Measurements from ENCODE around the gene POU5F1.
"Not testable (repeated sequence)": the region's sequence is repeated elsewhere in the genome, so short reads cannot be mapped to it uniquely, and the experiment has no call there.

The POU5F1 gene

GRCh38 chr6:31170600-31170881 is at the start of gene POU5F1:
Gene POU5F1, minus strand, starts transcription at chr6:31170682. Its CDS starts 62 bp downstream, at chr6:31170620.
- DNase-seq (ENCODE audit: low spot score), result no peak

GRCh38 chr6:31216208-31216898 is 45.9 kb upstream of the POU5F1 start:
- DNase-seq (ENCODE audit: low spot score), result no peak

GRCh38 chr6:31215216-31215615 is 44.7 kb upstream of the POU5F1 start:
- not testable (repeated sequence) for DNase-seq (ENCODE audit: low spot score)

- DNase-seq (ENCODE audit: low spot score), result no peak
Observed at GRCh38 chr6:31214516-31214915, 44.0 kb upstream of the POU5F1 start.

- no peak for DNase-seq (ENCODE audit: low spot score)
Observed at GRCh38 chr6:31210741-31211532, 40.5 kb upstream of the POU5F1 start.

GRCh38 chr6:31210123-31210522 is 39.6 kb upstream of the POU5F1 start:
- DNase-seq (ENCODE audit: low spot score), result no peak

GRCh38 chr6:31209137-31209536 is 38.7 kb upstream of the POU5F1 start:
- DNase-seq (ENCODE audit: low spot score), result no peak

- DNase-seq (ENCODE audit: low spot score), result no peak
Observed at GRCh38 chr6:31208506-31208905, 38.0 kb upstream of the POU5F1 start.

- DNase-seq (ENCODE audit: low spot score), result no peak
Observed at GRCh38 chr6:31205638-31206037, 35.2 kb upstream of the POU5F1 start.

GRCh38 chr6:31204751-31205145 is 34.3 kb upstream of the POU5F1 start:
- no peak for DNase-seq (ENCODE audit: low spot score)

GRCh38 chr6:31203345-31203979 is 33.0 kb upstream of the POU5F1 start:
- peak; percentile 64 for DNase-seq (ENCODE audit: low spot score)

- DNase-seq (ENCODE audit: low spot score), result no peak
Observed at GRCh38 chr6:31202259-31203166, 32.0 kb upstream of the POU5F1 start.

- DNase-seq (ENCODE audit: low spot score), result not testable (repeated sequence)
Observed at GRCh38 chr6:31199105-31199452, 28.6 kb upstream of the POU5F1 start.

- DNase-seq (ENCODE audit: low spot score), result peak; percentile 94
Observed at GRCh38 chr6:31197559-31198305, 27.2 kb upstream of the POU5F1 start.

- not testable (repeated sequence) for DNase-seq (ENCODE audit: low spot score)
Observed at GRCh38 chr6:31196251-31197022, 26.0 kb upstream of the POU5F1 start.

GRCh38 chr6:31195308-31195979 is 25.0 kb upstream of the POU5F1 start:
- not testable (repeated sequence) for DNase-seq (ENCODE audit: low spot score)

GRCh38 chr6:31194061-31194834 is 23.8 kb upstream of the POU5F1 start:
- no peak for DNase-seq (ENCODE audit: low spot score)

GRCh38 chr6:31193206-31193605 is 22.7 kb upstream of the POU5F1 start:
- DNase-seq (ENCODE audit: low spot score), result no peak

GRCh38 chr6:31192431-31193105 is 22.1 kb upstream of the POU5F1 start:
- DNase-seq (ENCODE audit: low spot score), result peak; percentile 69
